ENCODE results near the gene ARHGAP26.
"Not testable (repeated sequence)": the region's sequence is repeated elsewhere in the genome, so short reads cannot be mapped to it uniquely, and the experiment has no call there.

ARHGAP26 gene

GRCh38 chr5:142913728-142914338 lies 143.7 kb downstream of the ARHGAP26 start:
- DNase-seq = no peak

- no peak for DNase-seq
These were observed 144.9 kb downstream of the ARHGAP26 start for GRCh38 chr5:142915038-142915437.

- no peak for DNase-seq
These were observed 145.7 kb downstream of the ARHGAP26 start for GRCh38 chr5:142915813-142916424.

GRCh38 chr5:142918959-142919635 lies 148.9 kb downstream of the ARHGAP26 start:
- DNase-seq = no peak

- DNase-seq = no peak
These were observed 150.9 kb downstream of the ARHGAP26 start for GRCh38 chr5:142920849-142921612.

- peak; percentile 7 for DNase-seq
These were observed 152.2 kb downstream of the ARHGAP26 start for GRCh38 chr5:142922223-142922952.

GRCh38 chr5:142924135-142924883 lies 154.1 kb downstream of the ARHGAP26 start:
- no peak for DNase-seq

GRCh38 chr5:142925795-142926194 lies 155.6 kb downstream of the ARHGAP26 start:
- DNase-seq = no peak

- no peak for DNase-seq
These were observed 156.4 kb downstream of the ARHGAP26 start for GRCh38 chr5:142926549-142926948.

- DNase-seq = not testable (repeated sequence)
These were observed 158.8 kb downstream of the ARHGAP26 start for GRCh38 chr5:142928999-142929398.

- no peak for DNase-seq
These were observed 159.4 kb downstream of the ARHGAP26 start for GRCh38 chr5:142929587-142929986.

GRCh38 chr5:142930395-142931110 lies 160.4 kb downstream of the ARHGAP26 start:
- no peak for DNase-seq

GRCh38 chr5:142931896-142932686 lies 161.9 kb downstream of the ARHGAP26 start:
- DNase-seq = no peak

- no peak for DNase-seq
These were observed 164.0 kb downstream of the ARHGAP26 start for GRCh38 chr5:142934051-142934762.

- DNase-seq = no peak
These were observed 164.8 kb downstream of the ARHGAP26 start for GRCh38 chr5:142935014-142935413.

- no peak for DNase-seq
These were observed 167.2 kb downstream of the ARHGAP26 start for GRCh38 chr5:142937374-142937773.

- DNase-seq = no peak
These were observed 168.2 kb downstream of the ARHGAP26 start for GRCh38 chr5:142938266-142938880.

- no peak for DNase-seq
These were observed 168.8 kb downstream of the ARHGAP26 start for GRCh38 chr5:142939006-142939405.

GRCh38 chr5:142939884-142940283 lies 169.7 kb downstream of the ARHGAP26 start:
- no peak for DNase-seq
